HEK293 (cell line): ENCODE measurements around the gene VAV2.

ENCODE experiments used
- CTCF ChIA-PET: fragments of 350-600 bp; formaldehyde crosslinking; extraction: SDS; loops from one replicate; lab custom pipeline; 2021; ENCODE audit warnings: antibody characterized with exemption; lab: Yijun Ruan, JAX
- POLR2A ChIA-PET: fragments of 300-600 bp; formaldehyde crosslinking; extraction: SDS; loops from one replicate; lab custom pipeline; 2020; ENCODE audit warnings: antibody characterized with exemption, inconsistent platforms; lab: Yijun Ruan, JAX
- H3K27ac ChIP-seq: fragments of 200-500 bp; sonication (Bioruptor generic); 2 replicates; pipeline ENCODE4 v1.5.1; 2014; ENCODE audit warnings: low read depth, low read length, control low read depth, inconsistent platforms; ENCODE audit errors: extremely low read depth
- H3K36me3 ChIP-seq, 2 experiments: fragments of 200-500 bp in 1 of 2; sonication (Bioruptor generic) in 1 of 2; 1 replicate in 1 of 2; 2 replicates in 1 of 2; pipeline ENCODE4 v1.5.1; 2014 to 2017; ENCODE audit warnings: inconsistent platforms in 2 of 2, low read length in 2 of 2; ENCODE audit not compliant: control insufficient read depth in 2 of 2, insufficient read depth in 1 of 2
- H3K4me1 ChIP-seq: fragments of 200-500 bp; sonication (Bioruptor generic); 2 replicates; pipeline ENCODE4 v1.5.1; 2014; ENCODE audit warnings: mild to moderate bottlenecking, low read length, inconsistent platforms; ENCODE audit not compliant: control insufficient read depth, insufficient read depth
- H3K4me3 ChIP-seq: 2 replicates; pipeline ENCODE4 v1.5.1; 2011; ENCODE audit warnings: low read depth, mild to moderate bottlenecking, control low read depth, low read length, moderate library complexity
- H3K9me3 ChIP-seq: fragments of 200-500 bp; sonication (Bioruptor generic); 2 replicates; pipeline ENCODE4 v1.5.1; 2014; ENCODE audit warnings: low read depth, low read length, inconsistent platforms; ENCODE audit not compliant: control insufficient read depth, insufficient read depth
- BCL11B ChIP-seq: fragments of 450-650 bp; formaldehyde crosslinking; IDR thresholded peaks from 2 replicates; pipeline ENCODE4 v1.5.1; 2016; ENCODE audit warnings: low read depth, missing biosample characterization, missing genetic modification characterization
- GLIS2 ChIP-seq: fragments of 450-650 bp; formaldehyde crosslinking; IDR thresholded peaks from 2 replicates; pipeline ENCODE4 v1.5.1; 2016; ENCODE audit warnings: missing biosample characterization, missing genetic modification characterization
- KLF8 ChIP-seq: fragments of 450-650 bp; formaldehyde crosslinking; IDR thresholded peaks from 2 replicates; pipeline ENCODE4 v1.5.1; 2016; ENCODE audit warnings: missing biosample characterization, missing genetic modification characterization
- MYNN ChIP-seq: fragments of 450-650 bp; formaldehyde crosslinking; IDR thresholded peaks from 2 replicates; pipeline ENCODE4 v1.5.1; 2016; ENCODE audit warnings: missing biosample characterization, missing genetic modification characterization, borderline replicate concordance
- SCRT2 ChIP-seq: fragments of 450-650 bp; formaldehyde crosslinking; IDR thresholded peaks from 2 replicates; pipeline ENCODE4 v1.5.1; 2016; ENCODE audit warnings: missing biosample characterization, missing genetic modification characterization
- TSHZ1 ChIP-seq: fragments of 450-650 bp; formaldehyde crosslinking; IDR thresholded peaks from 2 replicates; pipeline ENCODE4 v1.5.1; 2016; ENCODE audit warnings: missing biosample characterization, missing genetic modification characterization, borderline replicate concordance
- ZBTB1 ChIP-seq: fragments of 450-650 bp; formaldehyde crosslinking; IDR thresholded peaks from 2 replicates; pipeline ENCODE4 v1.5.1; 2016; ENCODE audit warnings: missing biosample characterization, missing genetic modification characterization
- ZBTB11 ChIP-seq: fragments of 450-650 bp; formaldehyde crosslinking; conservative IDR thresholded peaks from 2 replicates; pipeline ENCODE4 v1.5.1; 2016; ENCODE audit warnings: low read depth, missing biosample characterization, missing genetic modification characterization
- ZFHX2 ChIP-seq: fragments of 450-650 bp; formaldehyde crosslinking; conservative IDR thresholded peaks from 2 replicates; pipeline ENCODE4 v1.5.1; 2016; ENCODE audit warnings: missing biosample characterization, missing genetic modification characterization
- ZFP41 ChIP-seq: fragments of 450-650 bp; formaldehyde crosslinking; IDR thresholded peaks from 2 replicates; pipeline ENCODE4 v1.5.1; 2016; ENCODE audit warnings: missing biosample characterization, missing genetic modification characterization, borderline replicate concordance
- ZIC2 ChIP-seq: fragments of 450-650 bp; formaldehyde crosslinking; IDR thresholded peaks from 2 replicates; pipeline ENCODE4 v1.5.1; 2016; ENCODE audit warnings: missing biosample characterization, missing genetic modification characterization
- ZNF132 ChIP-seq: fragments of 450-650 bp; formaldehyde crosslinking; IDR thresholded peaks from 2 replicates; pipeline ENCODE4 v1.5.1; 2017; ENCODE audit warnings: missing biosample characterization, missing genetic modification characterization, borderline replicate concordance
- ZNF16 ChIP-seq: fragments of 450-650 bp; formaldehyde crosslinking; IDR thresholded peaks from 2 replicates; pipeline ENCODE4 v1.5.1; 2016; ENCODE audit warnings: low read depth, missing biosample characterization, missing genetic modification characterization
- ZNF169 ChIP-seq: fragments of 450-650 bp; formaldehyde crosslinking; IDR thresholded peaks from 2 replicates; pipeline ENCODE4 v1.5.1; 2016; ENCODE audit warnings: missing biosample characterization, missing genetic modification characterization
- ZNF184 ChIP-seq: fragments of 450-650 bp; IDR thresholded peaks from 2 replicates; pipeline ENCODE4 v1.5.1; 2018; ENCODE audit warnings: missing biosample characterization, mild to moderate bottlenecking, missing genetic modification characterization
- ZNF19 ChIP-seq: fragments of 450-650 bp; formaldehyde crosslinking; IDR thresholded peaks from 2 replicates; pipeline ENCODE4; 2016; ENCODE audit warnings: missing biosample characterization, missing genetic modification characterization, low read depth
- ZNF202 ChIP-seq: fragments of 450-650 bp; formaldehyde crosslinking; IDR thresholded peaks from 2 replicates; pipeline ENCODE4 v1.5.1; 2016; ENCODE audit warnings: missing biosample characterization, missing genetic modification characterization, borderline replicate concordance
- ZNF223 ChIP-seq: fragments of 450-650 bp; formaldehyde crosslinking; IDR thresholded peaks from 2 replicates; pipeline ENCODE4 v1.5.1; 2016; ENCODE audit warnings: missing biosample characterization, missing genetic modification characterization
- ZNF311 ChIP-seq: fragments of 450-650 bp; formaldehyde crosslinking; IDR thresholded peaks from 2 replicates; pipeline ENCODE4 v1.5.1; 2017; ENCODE audit warnings: missing biosample characterization, missing genetic modification characterization, borderline replicate concordance
- ZNF398 ChIP-seq: fragments of 450-650 bp; formaldehyde crosslinking; IDR thresholded peaks from 2 replicates; pipeline ENCODE4 v1.5.1; 2017; ENCODE audit warnings: missing biosample characterization, missing genetic modification characterization
- ZNF426 ChIP-seq: fragments of 450-650 bp; formaldehyde crosslinking; IDR thresholded peaks from 2 replicates; pipeline ENCODE4 v1.5.1; 2017; ENCODE audit warnings: missing biosample characterization, missing genetic modification characterization, mild to moderate bottlenecking, inconsistent platforms, moderate library complexity
- ZNF521 ChIP-seq: fragments of 450-650 bp; formaldehyde crosslinking; IDR thresholded peaks from 2 replicates; pipeline ENCODE4 v1.5.1; 2017; ENCODE audit warnings: missing biosample characterization, mild to moderate bottlenecking, missing genetic modification characterization
- ZNF629 ChIP-seq: fragments of 450-650 bp; formaldehyde crosslinking; IDR thresholded peaks from 2 replicates; pipeline ENCODE4 v1.5.1; 2017; ENCODE audit warnings: missing biosample characterization, missing genetic modification characterization
- ZNF707 ChIP-seq: fragments of 450-650 bp; formaldehyde crosslinking; IDR thresholded peaks from 2 replicates; pipeline ENCODE4 v1.5.1; 2016; ENCODE audit warnings: missing biosample characterization, missing genetic modification characterization
- TF ChIP-seq, protein P1 (sequence below): fragments of 450-650 bp; formaldehyde crosslinking; IDR thresholded peaks from 2 replicates; pipeline ENCODE4 v1.5.1; 2017; ENCODE audit warnings: missing biosample characterization, missing genetic modification characterization

VAV2 gene

DNA sequence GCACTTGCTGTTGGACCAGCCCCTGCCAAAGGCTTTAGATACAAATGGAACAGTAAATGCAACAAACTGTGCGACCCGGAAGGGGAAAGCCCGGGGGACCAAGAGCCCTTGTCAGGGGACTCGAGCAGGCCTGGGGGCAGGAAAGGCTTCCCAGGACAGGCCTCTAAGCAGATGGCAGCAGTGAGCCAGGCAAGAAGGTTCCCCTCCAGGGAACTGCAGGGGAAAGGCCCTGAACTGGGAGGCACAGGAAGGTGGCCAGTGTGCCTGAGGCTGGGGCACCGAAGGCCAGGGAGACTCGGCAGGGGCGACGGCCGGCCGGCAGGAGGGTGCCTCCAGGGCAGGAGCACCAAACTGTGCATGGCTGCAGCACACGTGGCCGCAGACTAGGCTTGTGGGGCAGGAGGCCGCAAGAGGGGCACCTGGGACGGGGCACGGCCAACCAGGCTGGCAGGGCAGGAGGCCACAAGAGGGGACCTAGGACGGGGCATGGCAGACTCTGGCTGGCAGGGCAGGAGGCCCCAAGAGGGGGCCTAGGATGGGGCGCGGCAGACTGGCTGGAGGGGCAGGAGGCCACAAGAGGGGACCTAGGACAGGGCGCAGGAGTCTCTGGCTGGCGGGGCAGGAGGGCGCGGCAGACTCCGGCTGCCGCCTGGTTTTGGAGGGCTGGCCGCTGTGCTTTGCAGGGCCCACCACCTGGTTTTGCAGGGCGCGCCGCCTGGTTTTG, 10.0 kb downstream of the VAV2 start:
- H3K27ac ChIP-seq: no peak overlapping the region
- no peaks in the 10 kb centered on the region for H3K4me1 ChIP-seq
- no peak overlapping the region for H3K4me3 ChIP-seq
- H3K36me3 ChIP-seq: no peaks in the 10 kb centered on the region
- no peaks in the 10 kb centered on the region for H3K9me3 ChIP-seq
- no peak for TF ChIP-seq ZNF521 (tag by site-specific recombination)
- peak; percentile 61 for TF ChIP-seq ZIC2
- no peak for TF ChIP-seq ZNF223
- TF ChIP-seq ZNF707 (tag by site-specific recombination): no peak
- TF ChIP-seq ZBTB11 (tag by site-specific recombination): no peak
- TF ChIP-seq, protein P1, sequence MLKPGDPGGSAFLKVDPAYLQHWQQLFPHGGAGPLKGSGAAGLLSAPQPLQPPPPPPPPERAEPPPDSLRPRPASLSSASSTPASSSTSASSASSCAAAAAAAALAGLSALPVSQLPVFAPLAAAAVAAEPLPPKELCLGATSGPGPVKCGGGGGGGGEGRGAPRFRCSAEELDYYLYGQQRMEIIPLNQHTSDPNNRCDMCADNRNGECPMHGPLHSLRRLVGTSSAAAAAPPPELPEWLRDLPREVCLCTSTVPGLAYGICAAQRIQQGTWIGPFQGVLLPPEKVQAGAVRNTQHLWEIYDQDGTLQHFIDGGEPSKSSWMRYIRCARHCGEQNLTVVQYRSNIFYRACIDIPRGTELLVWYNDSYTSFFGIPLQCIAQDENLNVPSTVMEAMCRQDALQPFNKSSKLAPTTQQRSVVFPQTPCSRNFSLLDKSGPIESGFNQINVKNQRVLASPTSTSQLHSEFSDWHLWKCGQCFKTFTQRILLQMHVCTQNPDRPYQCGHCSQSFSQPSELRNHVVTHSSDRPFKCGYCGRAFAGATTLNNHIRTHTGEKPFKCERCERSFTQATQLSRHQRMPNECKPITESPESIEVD (tag by site-specific recombination): no peak
- no peak for TF ChIP-seq ZNF426 (tag by site-specific recombination)
- TF ChIP-seq, all 188 proteins: peak for 1
- ChIA-PET CTCF (interaction anchor here (0.7 kb wide), 1 partner anchor 13 kb away, joined by 3 read pairs; no protein-coding TSS in a partner anchor), POLR2A (no interaction called here)

DNA sequence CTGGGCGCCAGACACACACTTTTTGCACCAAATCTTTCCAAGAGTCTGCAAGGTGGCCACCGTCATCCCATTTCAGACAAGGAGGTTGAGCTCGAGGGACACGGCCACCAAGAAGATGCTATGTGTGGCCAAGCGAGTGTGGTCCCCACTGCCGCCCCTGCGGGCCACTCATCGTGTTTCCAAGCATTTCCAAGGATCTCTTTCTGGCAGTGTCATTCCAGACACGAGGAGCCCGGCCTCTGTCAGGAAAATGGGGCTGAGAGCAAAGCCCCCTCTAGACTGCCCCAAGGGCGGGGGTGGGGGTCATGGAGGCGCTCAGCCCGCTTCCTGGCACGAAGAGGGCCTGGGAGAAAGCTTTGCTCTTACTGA, 10.6 kb downstream of the VAV2 start:
- CTCF ChIA-PET: interaction anchor here (0.7 kb wide), 1 partner anchor 14 kb away, joined by 3 read pairs; no protein-coding TSS in a partner anchor
- Histone ChIP-seq H3K27ac (no peak overlapping the region), H3K4me3 (no peak overlapping the region), H3K4me1 (no peaks in the 10 kb centered on the region), H3K36me3 (no peaks in the 10 kb centered on the region), H3K9me3 (no peaks in the 10 kb centered on the region)
- POLR2A ChIA-PET: no interaction called here
- TF ChIP-seq ZFHX2 (tag by site-specific recombination) (no peak), BCL11B (tag by site-specific recombination) (no peak), ZNF184 (tag by site-specific recombination) (no peak), MYNN (no peak), ZBTB1 (tag by site-specific recombination) (no peak), ZNF16 (tag by site-specific recombination) (no peak), ZNF398 (tag by site-specific recombination) (no peak), ZNF311 (tag by site-specific recombination) (no peak), ZFP41 (tag by site-specific recombination) (no peak), ZNF169 (no peak), ZNF629 (tag by site-specific recombination) (no peak), KLF8 (tag by site-specific recombination) (no peak), ZNF19 (tag by site-specific recombination) (no peak), ZNF202 (tag by site-specific recombination) (no peak), ZNF132 (tag by site-specific recombination) (no peak), TSHZ1 (tag by site-specific recombination) (no peak), SCRT2 (tag by site-specific recombination) (no peak), GLIS2 (tag by site-specific recombination) (no peak)
